ENCODE results near the gene VGLL4.

DNA sequence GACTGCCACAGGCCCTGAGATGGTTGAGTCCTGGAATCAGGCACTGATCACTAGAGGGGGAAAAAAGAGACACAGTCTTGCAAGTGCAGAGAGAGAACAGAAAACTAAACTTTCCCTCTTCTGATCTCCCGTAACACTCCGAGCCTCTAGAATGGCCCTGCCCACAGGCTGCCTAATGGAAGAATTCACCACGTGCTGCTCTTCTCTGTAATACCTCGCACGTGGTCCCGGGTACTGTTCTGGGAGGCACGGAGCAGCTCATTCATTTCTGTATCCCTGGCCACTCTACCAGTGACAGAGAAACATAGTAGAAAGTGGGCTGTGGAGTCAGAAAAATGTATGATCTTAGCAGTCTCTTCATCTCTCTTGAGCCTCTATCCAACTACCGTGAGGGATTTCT, 30.4 kb downstream of the VGLL4 start:
- TF ChIP-seq, protein P1, sequence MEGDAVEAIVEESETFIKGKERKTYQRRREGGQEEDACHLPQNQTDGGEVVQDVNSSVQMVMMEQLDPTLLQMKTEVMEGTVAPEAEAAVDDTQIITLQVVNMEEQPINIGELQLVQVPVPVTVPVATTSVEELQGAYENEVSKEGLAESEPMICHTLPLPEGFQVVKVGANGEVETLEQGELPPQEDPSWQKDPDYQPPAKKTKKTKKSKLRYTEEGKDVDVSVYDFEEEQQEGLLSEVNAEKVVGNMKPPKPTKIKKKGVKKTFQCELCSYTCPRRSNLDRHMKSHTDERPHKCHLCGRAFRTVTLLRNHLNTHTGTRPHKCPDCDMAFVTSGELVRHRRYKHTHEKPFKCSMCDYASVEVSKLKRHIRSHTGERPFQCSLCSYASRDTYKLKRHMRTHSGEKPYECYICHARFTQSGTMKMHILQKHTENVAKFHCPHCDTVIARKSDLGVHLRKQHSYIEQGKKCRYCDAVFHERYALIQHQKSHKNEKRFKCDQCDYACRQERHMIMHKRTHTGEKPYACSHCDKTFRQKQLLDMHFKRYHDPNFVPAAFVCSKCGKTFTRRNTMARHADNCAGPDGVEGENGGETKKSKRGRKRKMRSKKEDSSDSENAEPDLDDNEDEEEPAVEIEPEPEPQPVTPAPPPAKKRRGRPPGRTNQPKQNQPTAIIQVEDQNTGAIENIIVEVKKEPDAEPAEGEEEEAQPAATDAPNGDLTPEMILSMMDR (IDR thresholded peaks at IDR 0.05), result no peak
- TF ChIP-seq POLR2A (IDR thresholded peaks at IDR 0.05), result no peak
